Endodermal cell (in vitro differentiated cells): ENCODE measurements around the gene BCAR1. TPM values are rescaled to one million over a fixed set of nuclear protein-coding genes. Genes with fewer than 3 reads are reported as not detected.
A peak's percentile ranks its signal among the peaks of the same experiment; 100 is the strongest.

ENCODE experiments used
- DNase-seq: peaks from one replicate; pipeline ENCODE4 v3.0.0-alpha.2; 2017
- H3K27ac ChIP-seq: 2 replicates; pipeline ENCODE4 v1.5.1; 2013; ENCODE audit warnings: mild to moderate bottlenecking, low read depth, low read length, moderate library complexity
- H3K27me3 ChIP-seq: 2 replicates; pipeline ENCODE4 v1.6.1; 2013; ENCODE audit warnings: mild to moderate bottlenecking, low read length, moderate library complexity; ENCODE audit not compliant: insufficient read depth, control insufficient read depth, poor library complexity, severe bottlenecking
- H3K36me3 ChIP-seq: 2 replicates; pipeline ENCODE4 v1.7.0; 2013; ENCODE audit warnings: mild to moderate bottlenecking, low read length, moderate library complexity; ENCODE audit not compliant: control insufficient read depth, insufficient read depth
- H3K4me1 ChIP-seq: one replicate; pipeline ENCODE4 v1.7.0; 2013; ENCODE audit warnings: low read length; ENCODE audit not compliant: control insufficient read depth, insufficient read depth
- H3K4me3 ChIP-seq: 2 replicates; pipeline ENCODE4 v1.5.1; 2013; ENCODE audit warnings: mild to moderate bottlenecking, low read length, moderate library complexity
- H3K9ac ChIP-seq: 2 replicates; pipeline ENCODE4 v1.6.1; 2013; ENCODE audit warnings: mild to moderate bottlenecking, low read length, moderate library complexity; ENCODE audit not compliant: poor library complexity, severe bottlenecking; ENCODE audit errors: extremely low read depth
- H3K9me3 ChIP-seq: 2 replicates; pipeline ENCODE4 v1.6.1; 2013; ENCODE audit warnings: mild to moderate bottlenecking, low read length, moderate library complexity; ENCODE audit not compliant: control insufficient read depth
- H3K27ac Mint-ChIP-seq: 2 replicates; pipeline ENCODE4 v1.8.0; 2020; ENCODE audit warnings: mixed read lengths
- H3K27me3 Mint-ChIP-seq: 2 replicates; pipeline ENCODE4 v1.8.0; 2021; ENCODE audit warnings: mild to moderate bottlenecking, mixed read lengths; ENCODE audit not compliant: insufficient read depth
- H3K36me3 Mint-ChIP-seq: 2 replicates; pipeline ENCODE4 v1.8.0; 2020; ENCODE audit warnings: low read depth, mixed read lengths
- H3K4me1 Mint-ChIP-seq: 2 replicates; pipeline ENCODE4 v1.8.0; 2020; ENCODE audit warnings: mixed read lengths
- H3K4me3 Mint-ChIP-seq: 2 replicates; pipeline ENCODE4 v1.8.0; 2020; ENCODE audit warnings: mild to moderate bottlenecking, moderate library complexity, mixed read lengths
- H3K9me3 Mint-ChIP-seq: 2 replicates; pipeline ENCODE4 v1.8.0; 2020; ENCODE audit warnings: mild to moderate bottlenecking, mixed read lengths
- WGBS, 2 experiments: methylation state at CpG; one replicate each; pipeline versions ENCODE4 v1.1.5 to v1.1.7; 2013; ENCODE audit warnings: missing lambda C conversion rate in 2 of 2, mixed read lengths in 1 of 2; ENCODE audit not compliant: insufficient coverage in 1 of 2, insufficient read length in 1 of 2; 5-methylcytosine and 5-hydroxymethylcytosine counted together
- total RNA-seq, 2 donors: library from RNA; stranded (reverse); fragmentation: NEBNext Ultra II Directional in 1 of 2; extraction: Animal tissue kit (Norgen Biotek cat#: 25700) in 1 of 2; gene quantifications; 2 replicates in 1 of 2; 3 replicates in 1 of 2; pipeline ENCODE4 v1.2.1, GENCODE V29; 2021
- TF ChIP-seq, protein P1 (sequence below): fragments of 200-600 bp; sonication (generic); conservative IDR thresholded peaks from 2 replicates; pipeline ENCODE4 v1.5.0; 2021; ENCODE audit warnings: antibody characterized with exemption, mild to moderate bottlenecking

BCAR1 gene
- total RNA-seq, 2 donors from 2014 or later: 56.2 to 74.3 TPM

DNA sequence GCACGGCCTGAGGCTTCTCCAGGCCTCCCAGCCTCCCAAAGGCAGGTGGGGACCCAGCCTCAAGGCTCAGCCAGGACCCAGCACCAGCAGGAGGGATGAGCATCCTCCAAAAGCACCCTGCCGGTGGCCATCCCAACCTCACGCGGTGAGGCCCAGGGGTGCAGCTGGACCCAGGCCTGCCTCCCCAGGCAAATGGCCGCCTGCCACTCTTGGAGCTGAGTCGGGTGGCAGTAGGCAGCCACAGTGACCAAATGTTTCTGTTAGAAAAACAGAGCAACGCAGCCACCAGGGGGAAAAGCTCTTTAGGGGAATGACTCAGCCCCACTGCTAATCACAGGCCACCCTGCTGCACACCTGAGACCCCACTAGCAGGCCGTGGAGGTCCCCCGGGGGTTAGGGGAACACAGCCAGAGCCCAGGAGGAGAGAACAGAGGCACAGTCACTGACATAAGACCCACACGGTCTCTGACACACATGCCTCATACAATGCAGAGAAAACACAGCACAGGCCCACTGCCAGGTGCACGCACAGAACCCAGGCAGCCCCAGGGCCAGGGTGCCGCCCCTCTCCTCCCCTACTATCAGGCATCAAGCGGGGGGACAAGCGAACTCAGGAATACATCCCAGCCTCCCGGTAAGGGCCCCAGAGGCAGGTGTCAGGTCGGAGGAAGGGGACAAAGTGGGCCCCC, 12.4 kb downstream of the BCAR1 start:
- Mint-ChIP-seq H3K9me3 (no peaks in the 10 kb centered on the region), H3K27ac (peak overlapping the region; percentile 91), H3K4me1 (no peaks in the 10 kb centered on the region), H3K4me3 (no peak overlapping the region), H3K36me3 (peaks cover 53% of the 10 kb centered on the region), H3K27me3 (no peaks in the 10 kb centered on the region)
- DNase-seq: no peak
- Histone ChIP-seq H3K36me3 (peaks cover 15% of the 10 kb centered on the region), H3K4me3 (no peak overlapping the region), H3K9ac (no peak overlapping the region), H3K27me3 (no peaks in the 10 kb centered on the region), H3K27ac (peak overlapping the region; percentile 81), H3K9me3 (no peaks in the 10 kb centered on the region), H3K4me1 (no peaks in the 10 kb centered on the region)
- WGBS, 2 experiments: 94% methylated on average over 9 to 16 of the region's 16 CpGs
- TF ChIP-seq, protein P1, sequence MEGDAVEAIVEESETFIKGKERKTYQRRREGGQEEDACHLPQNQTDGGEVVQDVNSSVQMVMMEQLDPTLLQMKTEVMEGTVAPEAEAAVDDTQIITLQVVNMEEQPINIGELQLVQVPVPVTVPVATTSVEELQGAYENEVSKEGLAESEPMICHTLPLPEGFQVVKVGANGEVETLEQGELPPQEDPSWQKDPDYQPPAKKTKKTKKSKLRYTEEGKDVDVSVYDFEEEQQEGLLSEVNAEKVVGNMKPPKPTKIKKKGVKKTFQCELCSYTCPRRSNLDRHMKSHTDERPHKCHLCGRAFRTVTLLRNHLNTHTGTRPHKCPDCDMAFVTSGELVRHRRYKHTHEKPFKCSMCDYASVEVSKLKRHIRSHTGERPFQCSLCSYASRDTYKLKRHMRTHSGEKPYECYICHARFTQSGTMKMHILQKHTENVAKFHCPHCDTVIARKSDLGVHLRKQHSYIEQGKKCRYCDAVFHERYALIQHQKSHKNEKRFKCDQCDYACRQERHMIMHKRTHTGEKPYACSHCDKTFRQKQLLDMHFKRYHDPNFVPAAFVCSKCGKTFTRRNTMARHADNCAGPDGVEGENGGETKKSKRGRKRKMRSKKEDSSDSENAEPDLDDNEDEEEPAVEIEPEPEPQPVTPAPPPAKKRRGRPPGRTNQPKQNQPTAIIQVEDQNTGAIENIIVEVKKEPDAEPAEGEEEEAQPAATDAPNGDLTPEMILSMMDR: peak; percentile 47

DNA sequence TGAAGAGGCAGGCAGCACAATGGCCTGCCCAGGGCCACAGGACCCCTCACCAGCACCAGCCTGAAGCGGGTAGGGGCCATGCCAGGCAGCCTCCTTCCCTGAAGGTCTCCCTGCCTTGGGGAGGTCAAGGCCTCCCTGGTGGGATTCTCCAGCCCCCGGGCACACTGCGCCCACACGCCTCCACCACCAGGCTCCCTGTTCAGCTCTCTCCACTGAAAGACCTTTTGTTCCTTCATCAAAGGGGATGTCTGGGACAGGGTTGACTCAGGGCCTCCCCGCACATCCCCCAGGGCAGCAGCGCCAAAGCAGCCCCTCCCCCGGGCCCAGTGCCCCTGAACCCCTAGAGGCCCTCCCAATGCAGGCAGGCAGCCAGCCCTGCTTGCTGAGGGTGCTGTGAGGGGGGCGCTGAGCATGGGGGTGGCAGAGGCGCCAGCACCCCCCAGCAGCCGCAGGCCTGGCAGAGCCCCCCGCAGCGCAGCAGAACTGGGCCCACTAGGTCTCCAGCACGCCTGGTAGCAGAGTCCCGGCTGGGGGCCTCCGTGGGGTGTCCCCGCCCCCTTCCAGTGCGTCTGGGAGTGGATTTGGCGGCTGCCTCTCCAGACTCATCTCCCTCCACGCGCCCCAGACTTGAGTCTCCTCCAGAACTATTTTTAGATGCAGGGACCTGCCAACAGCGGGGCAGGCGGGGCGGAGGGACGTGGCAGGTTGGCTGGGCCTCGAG, 13.1 kb downstream of the BCAR1 start:
- Mint-ChIP-seq H3K27me3 (no peaks in the 10 kb centered on the region), H3K27ac (no peak overlapping the region), H3K4me3 (no peak overlapping the region), H3K36me3 (peaks cover 53% of the 10 kb centered on the region), H3K9me3 (no peaks in the 10 kb centered on the region), H3K4me1 (no peaks in the 10 kb centered on the region)
- Histone ChIP-seq H3K36me3 (peaks cover 17% of the 10 kb centered on the region), H3K4me1 (no peaks in the 10 kb centered on the region), H3K4me3 (no peak overlapping the region), H3K9ac (no peak overlapping the region), H3K9me3 (no peaks in the 10 kb centered on the region), H3K27ac (peak overlapping the region; percentile 81), H3K27me3 (no peaks in the 10 kb centered on the region)
- TF ChIP-seq, protein P1: no peak
- DNase-seq: no peak
- WGBS, 2 experiments: 83 to 91% methylated on average over 8 to 25 of the region's 25 CpGs

DNA sequence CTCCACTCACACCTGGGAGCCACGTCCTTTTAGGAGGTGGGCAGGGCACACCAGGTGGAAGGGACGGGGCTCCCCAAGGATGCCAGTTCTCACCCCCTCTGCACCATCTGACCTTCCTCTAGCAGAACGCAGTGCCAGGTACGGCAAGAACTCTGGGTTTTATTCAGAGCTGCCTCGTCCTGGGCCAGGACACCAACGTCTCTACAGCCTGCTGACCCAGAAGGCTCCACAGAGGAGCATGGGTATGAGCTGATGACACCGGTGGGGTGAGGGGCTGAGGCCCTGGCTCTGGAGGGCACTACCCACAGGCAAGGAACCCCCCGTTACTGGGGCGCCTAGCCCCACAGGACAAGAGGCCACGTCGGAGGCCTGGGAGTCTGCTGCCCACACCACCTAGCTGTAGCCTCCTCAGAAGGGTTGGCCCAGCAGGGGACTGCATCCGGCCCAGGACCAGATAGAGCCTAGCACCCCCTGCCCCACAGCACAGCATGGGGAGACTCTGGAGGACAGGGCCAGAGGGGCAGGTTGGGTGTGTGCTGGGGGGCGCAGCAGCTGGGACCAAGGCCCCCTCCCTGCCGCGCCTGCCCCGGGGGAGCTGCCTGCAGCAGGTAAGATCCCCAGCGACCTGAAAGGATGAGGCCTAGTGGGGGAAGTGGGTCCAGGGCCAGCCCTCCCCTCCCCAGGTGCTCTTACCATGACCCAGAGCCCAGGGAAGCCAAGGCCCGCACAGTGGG, 13.9 kb downstream of the BCAR1 start:
- TF ChIP-seq, protein P1: no peak

More for the DNA sequence above, 13.9 kb downstream of the BCAR1 start:
- Histone ChIP-seq H3K27me3 (no peaks in the 10 kb centered on the region), H3K4me1 (no peaks in the 10 kb centered on the region), H3K4me3 (no peak overlapping the region), H3K9ac (no peak overlapping the region), H3K36me3 (peaks cover 25% of the 10 kb centered on the region), H3K27ac (peak overlapping the region; percentile 81), H3K9me3 (no peaks in the 10 kb centered on the region)
- no peak for DNase-seq
- H3K4me1 Mint-ChIP-seq: no peaks in the 10 kb centered on the region
- H3K36me3 Mint-ChIP-seq: peaks cover 54% of the 10 kb centered on the region
- no peak overlapping the region for H3K4me3 Mint-ChIP-seq
- H3K27me3 Mint-ChIP-seq: no peaks in the 10 kb centered on the region
- no peak overlapping the region for H3K27ac Mint-ChIP-seq
- no peaks in the 10 kb centered on the region for H3K9me3 Mint-ChIP-seq
- WGBS, 2 experiments: 96 to 99% methylated on average over 8 to 18 of the region's 18 CpGs
